GM19351 (cell line): ENCODE data around the gene FARS2.
A peak's percentile ranks its signal among the peaks of the same experiment; 100 is the strongest.

Source experiments
- ATAC-seq: cut with Tn5 transposase; IDR thresholded peaks from one replicate; pipeline ENCODE4 v1.9.1; 2021; ENCODE audit warnings: mild to moderate bottlenecking, moderate library complexity; ENCODE audit not compliant: unreplicated experiment

FARS2 gene

DNA sequence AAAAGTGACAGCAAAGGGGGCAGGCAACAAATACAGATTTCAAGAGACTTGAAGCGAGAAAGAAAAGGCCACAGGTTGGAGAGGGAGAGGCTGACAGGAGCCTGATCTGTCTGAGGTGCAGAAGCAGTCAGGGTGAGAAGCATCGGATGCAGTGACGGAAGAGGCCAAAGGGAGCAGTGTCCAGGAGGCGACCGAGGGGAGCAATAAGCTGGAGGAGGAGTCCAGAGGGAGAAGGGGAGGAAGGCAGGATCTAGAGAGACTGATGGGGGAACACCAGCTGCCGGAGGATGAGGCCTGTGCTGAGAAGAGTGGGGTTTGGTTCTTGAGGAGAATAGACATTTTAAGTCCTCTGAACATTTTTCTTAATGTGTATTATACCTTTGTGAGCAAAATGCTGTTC is 23.8 kb downstream of the FARS2 start:
- no peak for ATAC-seq

GRCh38 chr6:5285526-5285925 is 24.2 kb downstream of the FARS2 start:
- ATAC-seq = no peak

DNA sequence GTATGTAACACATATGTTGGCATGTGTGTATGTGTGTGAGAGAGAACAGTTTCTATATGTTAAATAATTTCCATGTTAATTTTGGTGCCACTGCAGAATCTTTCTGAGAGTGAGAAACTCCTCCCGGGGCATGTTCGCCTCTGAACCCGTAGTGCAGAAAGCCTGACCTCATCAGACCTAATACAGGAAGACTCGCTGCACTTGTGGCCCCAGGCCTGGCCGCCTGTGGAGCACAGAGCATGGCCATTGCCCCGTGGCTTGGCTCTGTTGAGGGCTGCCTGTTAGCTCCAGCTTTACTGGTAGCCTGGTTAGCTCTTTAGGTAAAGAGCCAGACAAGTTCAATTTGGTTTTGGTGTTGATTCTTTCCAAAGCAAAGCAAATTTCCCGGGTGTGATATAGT is 25.5 kb downstream of the FARS2 start:
- no peak for ATAC-seq

GRCh38 chr6:5287205-5287965 is 26.1 kb downstream of the FARS2 start:
- ATAC-seq = no peak

- ATAC-seq = no peak
Observed at GRCh38 chr6:5287966-5288297, 26.6 kb downstream of the FARS2 start.

- ATAC-seq = no peak
Observed at GRCh38 chr6:5290097-5290496, 28.8 kb downstream of the FARS2 start.

GRCh38 chr6:5290500-5290899 is 29.2 kb downstream of the FARS2 start:
- no peak for ATAC-seq

GRCh38 chr6:5292154-5292553 is 30.8 kb downstream of the FARS2 start:
- ATAC-seq = no peak

DNA sequence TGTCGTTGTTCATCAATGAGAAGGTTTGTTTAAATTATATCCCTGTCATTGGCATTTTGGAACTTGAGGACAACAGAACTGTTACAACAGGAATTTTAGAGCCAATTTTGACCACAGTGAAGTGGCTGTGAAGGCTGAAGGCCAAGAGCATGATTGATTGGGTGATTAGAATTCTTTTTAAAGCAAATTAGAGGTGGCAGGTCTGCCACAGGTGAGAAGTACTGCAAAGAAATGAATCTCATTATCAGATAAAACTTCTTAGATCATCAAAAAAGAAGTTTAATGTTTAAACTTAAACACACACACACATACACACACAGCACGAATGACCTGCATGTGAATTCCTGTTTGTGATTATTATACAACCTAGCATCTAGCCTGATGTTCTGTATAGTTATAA is 32.4 kb downstream of the FARS2 start:
- ATAC-seq = no peak

DNA sequence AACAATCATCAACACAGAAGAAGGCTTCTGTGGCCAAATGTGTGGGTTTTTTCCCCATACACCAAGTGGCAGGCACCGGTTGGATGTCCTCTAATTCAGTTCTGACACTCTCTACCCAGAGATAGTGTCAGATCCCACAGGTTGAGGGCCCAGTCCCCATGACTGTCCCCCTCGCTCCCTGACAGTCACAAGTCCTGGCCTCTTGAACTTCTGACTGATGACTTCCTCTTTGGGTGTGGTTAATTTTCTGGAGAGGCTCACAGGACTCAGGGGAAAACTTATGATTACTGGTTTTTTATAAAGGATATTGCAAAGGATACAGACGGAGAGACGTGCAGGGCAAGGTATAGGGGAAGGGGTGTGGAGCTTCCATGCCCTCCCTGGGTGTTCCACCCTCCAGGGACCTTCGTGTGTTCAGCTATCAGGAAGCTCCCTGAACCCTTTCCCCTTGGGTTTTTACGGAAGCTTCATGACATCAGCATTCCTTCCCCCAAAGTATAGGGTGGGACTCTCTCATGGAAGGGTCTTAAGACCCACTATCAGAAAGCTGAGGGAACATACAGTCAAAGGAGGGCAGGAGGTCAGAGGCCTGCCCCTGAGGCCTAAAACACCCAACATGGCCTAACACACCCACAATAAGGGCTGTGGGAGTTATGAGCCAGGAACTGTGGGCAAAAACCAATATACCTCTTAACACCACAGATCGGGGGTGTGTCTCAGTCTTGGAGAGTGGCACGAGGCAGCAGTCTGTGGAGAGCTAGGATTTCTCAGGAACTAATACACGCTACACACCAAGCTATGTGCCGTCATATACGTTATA is 33.3 kb downstream of the FARS2 start:
- ATAC-seq = no peak

- ATAC-seq = no peak
Observed at GRCh38 chr6:5295623-5296022, 34.3 kb downstream of the FARS2 start.

- ATAC-seq = no peak
Observed at GRCh38 chr6:5300206-5300764, 39.0 kb downstream of the FARS2 start.

GRCh38 chr6:5302220-5302946 is 41.1 kb downstream of the FARS2 start:
- peak; percentile 73 for ATAC-seq

- ATAC-seq = peak; percentile 72
Observed at GRCh38 chr6:5302995-5303622, 41.8 kb downstream of the FARS2 start.

DNA sequence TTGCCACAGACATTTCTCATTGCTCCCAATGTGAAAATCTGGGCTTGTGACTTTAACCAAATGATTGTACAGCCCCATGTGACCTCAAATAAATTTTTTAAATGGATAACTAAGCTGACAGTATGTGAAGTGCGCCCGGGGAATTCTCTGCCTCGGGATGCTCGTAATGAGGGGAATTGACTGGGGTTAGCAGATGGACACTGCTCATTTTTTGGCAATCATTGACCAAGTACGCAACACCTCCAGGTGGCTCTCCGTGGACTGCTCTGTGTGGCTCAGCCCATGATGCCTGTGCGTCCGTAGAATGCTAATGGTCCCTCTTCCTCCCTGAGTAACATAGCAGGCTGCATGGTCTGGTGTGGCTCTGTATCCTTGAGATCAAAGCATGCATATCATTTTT is 42.4 kb downstream of the FARS2 start:
- ATAC-seq = no peak

DNA sequence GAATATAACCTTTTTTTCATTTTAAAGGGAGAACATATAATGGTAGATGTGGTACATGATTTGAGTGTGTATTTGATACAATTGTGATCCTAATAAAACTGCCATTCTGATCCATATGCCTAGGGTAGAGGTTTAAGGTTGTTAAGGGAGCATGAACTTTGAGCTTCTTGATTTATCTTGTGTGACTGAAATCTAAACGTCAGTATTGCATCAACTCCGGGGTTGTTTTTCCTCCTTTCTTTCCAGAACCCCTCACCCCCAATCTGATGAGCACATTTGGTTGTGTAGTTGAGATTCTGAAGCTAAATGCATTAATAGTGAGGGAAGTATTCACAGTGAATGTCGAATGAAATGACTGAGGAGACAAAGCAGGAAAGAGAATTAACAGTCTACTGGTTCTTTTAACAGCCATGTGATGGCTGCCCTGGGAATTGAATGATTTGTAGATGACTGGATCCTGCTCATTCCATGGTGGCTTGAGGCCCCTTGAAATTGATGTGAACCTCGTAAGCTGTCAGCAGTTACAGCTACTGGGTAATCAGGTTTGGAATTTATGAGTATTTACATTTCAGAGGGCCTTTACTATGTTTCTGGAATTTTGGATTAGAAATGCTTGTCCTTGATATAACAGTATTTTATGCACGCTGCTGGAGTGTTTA is 44.8 kb downstream of the FARS2 start:
- ATAC-seq = no peak

DNA sequence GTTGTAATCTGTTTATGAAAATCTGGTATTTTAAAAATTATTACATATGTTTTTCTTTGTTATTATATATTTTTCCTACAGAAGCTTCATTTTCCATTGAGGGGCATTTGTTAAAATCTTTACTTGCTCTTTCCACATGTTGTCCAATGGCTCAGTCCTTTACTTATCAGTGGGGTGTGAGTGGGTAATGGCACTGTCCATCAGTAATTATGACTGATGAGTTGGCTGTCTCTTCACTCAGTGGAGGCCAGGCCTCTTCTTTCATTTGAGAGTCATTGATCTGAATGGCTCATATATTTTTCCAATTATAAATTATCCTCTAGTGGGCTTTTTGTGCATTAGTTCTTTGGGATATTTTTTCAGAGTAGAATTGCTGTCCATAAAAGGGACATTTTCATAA is 45.7 kb downstream of the FARS2 start:
- ATAC-seq = no peak

DNA sequence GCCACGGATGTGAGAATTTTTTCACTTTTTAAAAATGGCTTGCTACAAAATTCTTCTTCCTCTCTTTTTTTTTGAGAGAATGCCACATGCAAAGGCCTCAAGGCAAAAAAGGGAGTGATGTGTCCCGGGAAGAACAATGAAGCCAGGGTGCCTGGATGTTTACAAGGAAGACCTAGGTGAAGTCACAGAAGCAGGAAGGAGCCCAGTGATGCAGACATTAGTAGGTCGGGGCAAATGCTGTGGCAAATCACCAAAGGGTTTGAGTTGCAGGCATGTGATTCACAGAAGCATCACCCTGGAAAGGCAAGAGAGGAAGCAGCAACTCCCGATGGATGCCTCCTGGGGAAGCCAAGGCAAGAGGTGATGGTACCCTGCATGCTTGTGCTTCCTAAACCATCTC is 46.8 kb downstream of the FARS2 start:
- no peak for ATAC-seq

- ATAC-seq = no peak
Observed at GRCh38 chr6:5314191-5314865, 53.0 kb downstream of the FARS2 start.

- ATAC-seq = no peak
Observed at GRCh38 chr6:5315881-5316280, 54.6 kb downstream of the FARS2 start.
